Effector CD4-positive, alpha-beta T cell (primary cell): ENCODE measurements around the gene FNDC3B.

ENCODE experiments used
- DNase-seq: peaks from one replicate; pipeline ENCODE4 v3.0.0-alpha.2; 2020

FNDC3B gene

GRCh38 chr3:172379372-172379771 is 340.0 kb downstream of the FNDC3B start:
- no peak for DNase-seq

- DNase-seq = no peak
Observed at GRCh38 chr3:172380632-172381031, 341.3 kb downstream of the FNDC3B start.

GRCh38 chr3:172383306-172383796 is 344.0 kb downstream of the FNDC3B start:
- DNase-seq = no peak

GRCh38 chr3:172384836-172385235 is 345.5 kb downstream of the FNDC3B start:
- no peak for DNase-seq

- DNase-seq = no peak
Observed at GRCh38 chr3:172387728-172388127, 348.4 kb downstream of the FNDC3B start.

- no peak for DNase-seq
Observed at GRCh38 chr3:172388412-172389078, 349.2 kb downstream of the FNDC3B start.

- DNase-seq = no peak
Observed at GRCh38 chr3:172390792-172391191, 351.4 kb downstream of the FNDC3B start.

- DNase-seq = no peak
Observed at GRCh38 chr3:172391592-172392302, 352.4 kb downstream of the FNDC3B start.

GRCh38 chr3:172394692-172395091 is 355.3 kb downstream of the FNDC3B start:
- DNase-seq = no peak

- no peak for DNase-seq
Observed at GRCh38 chr3:172396400-172396799, 357.0 kb downstream of the FNDC3B start.

- DNase-seq = no peak
Observed at GRCh38 chr3:172397716-172398405, 358.5 kb downstream of the FNDC3B start.

- no peak for DNase-seq
Observed at GRCh38 chr3:172398484-172398883, 359.1 kb downstream of the FNDC3B start.

- DNase-seq = no peak
Observed at GRCh38 chr3:172402090-172402489, 362.7 kb downstream of the FNDC3B start.

- no peak for DNase-seq
Observed at GRCh38 chr3:172402892-172403643, 363.7 kb downstream of the FNDC3B start.

GRCh38 chr3:172404237-172404962 is 365.0 kb downstream of the FNDC3B start:
- no peak for DNase-seq

- no peak for DNase-seq
Observed at GRCh38 chr3:172405914-172406313, 366.5 kb downstream of the FNDC3B start.

- DNase-seq = no peak
Observed at GRCh38 chr3:172407872-172408271, 368.5 kb downstream of the FNDC3B start.

GRCh38 chr3:172410702-172411477 is 371.5 kb downstream of the FNDC3B start:
- no peak for DNase-seq

- DNase-seq = no peak
Observed at GRCh38 chr3:172411478-172411947, 372.1 kb downstream of the FNDC3B start.

GRCh38 chr3:172415323-172415722 is 375.9 kb downstream of the FNDC3B start:
- no peak for DNase-seq

- no peak for DNase-seq
Observed at GRCh38 chr3:172437713-172438112, 398.3 kb downstream of the FNDC3B start.
